Activated naive CD4-positive, alpha-beta T cell treated with anti-CD3 and anti-CD28 coated beads, Interleukin-2, amount 50 U/mL, for 16 hours (primary cell): ENCODE data around the gene MYO7B.

Experiments
- DNase-seq: peaks from one replicate; pipeline ENCODE4 v3.0.0-alpha.2; 2020

MYO7B gene

GRCh38 chr2:127535422-127535901 is at the start of gene MYO7B:
MYO7B (plus strand) TSS chr2:127535683; CDS start chr2:127559723, 24,040 bp downstream.
- DNase-seq = no peak

GRCh38 chr2:127485694-127486071 is 49.8 kb upstream of the MYO7B start:
- DNase-seq = no peak

- no peak for DNase-seq
Measured at GRCh38 chr2:127486247-127487058, 49.0 kb upstream of the MYO7B start.

- no peak for DNase-seq
Measured at GRCh38 chr2:127490283-127490682, 45.2 kb upstream of the MYO7B start.

- no peak for DNase-seq
Measured at GRCh38 chr2:127498386-127498785, 37.1 kb upstream of the MYO7B start.

- no peak for DNase-seq
Measured at GRCh38 chr2:127503491-127503890, 32.0 kb upstream of the MYO7B start.

DNA sequence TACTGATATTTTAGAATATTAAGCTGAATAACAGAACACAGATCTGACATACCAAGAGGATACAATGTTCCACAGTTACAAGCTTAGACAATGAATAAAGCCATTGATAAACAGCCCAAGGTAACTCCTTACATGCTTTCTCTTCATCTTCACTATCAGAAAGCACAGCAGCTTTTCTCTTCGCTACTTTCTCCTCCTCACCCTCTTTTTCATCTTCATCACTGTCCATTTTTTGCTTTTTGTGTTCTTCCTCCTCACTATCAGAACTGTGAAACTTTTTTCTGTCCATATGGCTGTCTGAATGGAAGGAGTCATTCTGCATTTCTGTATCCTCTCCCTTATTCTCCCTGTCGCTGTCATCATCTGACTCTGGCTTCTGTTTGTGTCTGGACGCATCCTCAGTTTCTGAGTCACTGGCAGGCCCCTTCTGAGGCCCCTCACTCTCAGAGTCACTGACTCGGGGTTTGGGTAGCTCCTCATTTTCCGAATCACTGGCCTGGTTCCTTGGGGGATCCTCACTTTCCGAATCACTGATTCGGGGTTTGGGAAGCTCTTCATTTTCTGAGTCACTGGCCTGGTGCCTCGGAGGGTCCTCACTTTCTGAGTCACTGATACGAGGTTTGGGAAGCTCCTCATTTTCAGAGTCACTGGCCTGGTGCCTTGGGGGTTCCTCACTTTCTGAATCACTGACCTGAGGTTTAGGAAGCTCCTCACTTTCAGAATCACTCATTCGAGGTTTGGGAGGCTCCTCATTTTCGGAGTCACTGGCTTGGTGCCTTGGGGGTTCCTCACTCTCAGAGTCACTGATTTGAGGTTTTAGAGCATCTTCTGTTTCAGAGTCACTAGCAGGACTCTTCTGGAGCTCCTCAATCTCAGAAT is 30.7 kb upstream of the MYO7B start:
- DNase-seq = no peak

DNA sequence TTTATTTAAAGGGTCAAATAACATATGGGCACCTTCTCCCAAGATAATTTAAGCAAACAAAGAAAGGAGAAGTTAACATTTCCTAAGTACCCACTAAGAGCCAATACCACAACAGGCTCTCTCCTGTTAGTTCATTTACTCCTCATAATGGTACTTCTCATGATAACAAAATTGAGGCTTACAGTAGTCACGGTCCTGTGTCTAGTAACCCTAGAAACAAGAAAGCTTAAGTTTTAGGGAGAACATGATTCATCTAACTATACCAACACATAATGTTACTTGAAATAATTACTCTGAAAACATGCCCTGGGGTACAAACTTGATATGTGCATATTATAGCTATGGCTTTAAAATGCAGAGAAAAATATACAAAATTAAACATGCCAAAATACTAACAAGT is 29.0 kb upstream of the MYO7B start:
- no peak for DNase-seq

- no peak for DNase-seq
Measured at GRCh38 chr2:127508023-127508630, 27.4 kb upstream of the MYO7B start.

DNA sequence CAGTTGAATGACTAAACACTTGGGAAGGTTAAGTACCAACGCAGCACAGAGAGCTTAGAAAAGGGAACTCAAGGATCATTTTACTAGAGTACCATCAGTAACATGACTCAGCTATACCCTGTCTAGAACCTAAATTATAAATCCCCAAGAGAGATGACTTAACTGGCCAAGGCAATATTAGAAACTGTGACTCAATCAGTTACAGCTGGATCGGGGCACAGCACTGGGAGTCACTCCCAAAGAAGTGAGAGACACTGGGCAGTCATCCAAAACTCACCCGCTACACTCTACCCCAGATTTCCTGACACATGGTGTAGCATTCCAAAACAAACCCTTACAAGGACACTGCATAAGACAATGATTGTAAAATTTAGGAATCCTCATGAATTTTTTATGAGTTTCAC is 26.9 kb upstream of the MYO7B start:
- no peak for DNase-seq

DNA sequence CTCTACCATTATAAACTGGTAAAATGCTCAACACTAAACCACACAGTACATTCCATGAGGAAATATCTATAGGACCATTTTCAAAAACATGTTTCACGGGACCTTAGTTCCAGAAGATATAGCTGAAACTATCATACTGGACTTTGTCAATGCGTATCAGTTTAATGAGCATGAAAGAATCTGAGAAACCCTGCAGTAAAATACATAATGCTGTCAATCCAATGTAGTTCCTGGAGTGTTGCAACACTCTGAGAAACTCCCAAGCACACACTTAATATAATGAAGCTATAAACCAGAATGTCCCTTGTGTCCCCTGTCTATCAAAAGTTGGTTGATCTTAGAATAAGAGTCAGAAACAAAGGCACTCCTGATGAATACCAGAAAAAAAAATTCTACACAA is 25.4 kb upstream of the MYO7B start:
- no peak for DNase-seq

- no peak for DNase-seq
Measured at GRCh38 chr2:127511090-127511695, 24.3 kb upstream of the MYO7B start.

- DNase-seq = no peak
Measured at GRCh38 chr2:127511917-127512316, 23.6 kb upstream of the MYO7B start.

- DNase-seq = no peak
Measured at GRCh38 chr2:127512362-127512761, 23.1 kb upstream of the MYO7B start.

- DNase-seq = no peak
Measured at GRCh38 chr2:127514076-127514475, 21.4 kb upstream of the MYO7B start.

DNA sequence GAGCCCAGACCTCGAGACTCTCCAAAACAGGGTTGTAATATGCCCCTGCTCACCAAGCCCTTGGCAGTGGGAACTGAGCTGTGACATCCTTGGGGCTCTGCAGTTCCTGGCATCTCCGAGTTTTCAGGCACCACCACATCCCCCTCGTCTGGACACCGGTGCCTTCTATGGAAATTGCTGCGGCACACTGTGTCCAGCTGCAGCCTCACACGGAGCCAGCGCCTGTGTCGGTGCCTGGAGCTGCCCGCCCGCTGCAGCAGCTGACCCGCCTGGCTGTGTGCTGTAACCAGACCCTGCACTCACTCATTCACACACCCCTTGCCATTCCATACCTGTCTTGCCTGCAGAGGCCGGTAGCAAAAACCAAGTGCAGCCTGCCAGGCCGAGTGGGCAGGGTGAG is 21.0 kb upstream of the MYO7B start:
- DNase-seq = no peak

GRCh38 chr2:127515383-127515915 is 20.0 kb upstream of the MYO7B start:
- no peak for DNase-seq

DNA sequence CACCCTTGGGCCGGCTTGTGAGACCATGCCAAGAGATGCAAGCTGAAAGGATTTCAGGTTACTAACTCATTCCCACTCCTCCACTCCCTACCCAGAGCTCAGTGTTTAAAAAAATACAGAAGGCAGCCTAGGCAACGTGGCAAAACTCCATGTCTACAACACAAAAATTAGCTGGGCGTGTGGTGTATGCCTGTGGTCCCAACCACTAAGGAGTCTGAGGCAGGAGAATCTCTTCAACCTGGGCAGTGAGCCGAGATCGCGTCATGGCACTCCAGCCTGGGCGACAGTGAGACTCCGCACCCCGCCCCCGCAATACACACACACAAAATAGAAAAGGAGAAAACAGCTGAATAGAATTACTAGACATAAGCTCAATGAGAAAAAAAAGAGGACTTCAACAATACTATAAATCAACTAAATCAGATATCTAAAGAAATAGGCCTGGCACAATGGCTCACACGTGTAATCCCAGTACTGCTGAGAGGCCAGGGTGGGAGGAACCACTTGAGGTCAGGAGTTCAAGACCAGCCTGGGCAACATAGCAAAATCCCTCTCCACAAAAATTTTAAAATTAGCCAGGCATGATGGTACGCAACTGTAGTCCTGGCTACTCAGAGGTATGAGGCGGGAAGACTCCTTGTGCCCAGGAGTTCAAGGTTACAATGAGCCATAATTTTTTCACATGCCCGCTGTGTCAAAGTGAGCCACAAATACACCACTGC is 19.3 kb upstream of the MYO7B start:
- no peak for DNase-seq

DNA sequence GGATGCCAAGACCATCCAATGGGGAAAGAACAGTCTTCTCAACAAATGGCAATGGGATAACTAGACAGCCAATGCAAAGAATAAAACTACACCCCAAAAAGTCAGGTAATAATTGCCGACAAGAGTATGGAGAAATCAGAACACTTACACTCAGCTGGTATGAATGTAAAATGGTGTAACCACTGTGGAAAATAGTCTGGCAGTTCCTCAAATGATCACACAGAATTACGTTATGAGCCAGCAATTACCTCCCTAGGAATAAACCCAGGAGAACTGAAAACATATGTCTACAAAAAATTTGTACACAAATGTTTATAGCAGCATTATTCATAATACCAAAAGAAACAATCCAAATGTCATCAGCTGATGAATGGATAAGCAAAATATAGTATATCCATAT is 18.0 kb upstream of the MYO7B start:
- no peak for DNase-seq

DNA sequence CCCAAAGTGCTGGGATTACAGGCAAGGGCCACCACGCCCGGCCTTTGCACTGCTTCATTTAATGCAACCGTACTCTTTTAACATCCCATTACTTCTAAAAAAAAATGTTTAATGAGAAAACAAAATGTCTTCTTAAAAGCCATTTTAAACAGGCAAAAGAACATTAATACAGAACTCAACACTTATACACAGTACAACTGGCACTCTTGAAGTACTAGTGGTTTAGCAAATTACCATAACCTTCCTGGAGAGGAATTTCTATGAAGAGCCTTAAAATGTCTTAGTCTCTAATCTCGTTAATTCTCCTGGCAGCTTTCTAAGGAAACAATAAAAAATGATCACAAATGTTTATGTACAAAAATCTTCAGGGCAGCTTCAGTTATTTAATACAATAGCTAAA is 15.1 kb upstream of the MYO7B start:
- no peak for DNase-seq

DNA sequence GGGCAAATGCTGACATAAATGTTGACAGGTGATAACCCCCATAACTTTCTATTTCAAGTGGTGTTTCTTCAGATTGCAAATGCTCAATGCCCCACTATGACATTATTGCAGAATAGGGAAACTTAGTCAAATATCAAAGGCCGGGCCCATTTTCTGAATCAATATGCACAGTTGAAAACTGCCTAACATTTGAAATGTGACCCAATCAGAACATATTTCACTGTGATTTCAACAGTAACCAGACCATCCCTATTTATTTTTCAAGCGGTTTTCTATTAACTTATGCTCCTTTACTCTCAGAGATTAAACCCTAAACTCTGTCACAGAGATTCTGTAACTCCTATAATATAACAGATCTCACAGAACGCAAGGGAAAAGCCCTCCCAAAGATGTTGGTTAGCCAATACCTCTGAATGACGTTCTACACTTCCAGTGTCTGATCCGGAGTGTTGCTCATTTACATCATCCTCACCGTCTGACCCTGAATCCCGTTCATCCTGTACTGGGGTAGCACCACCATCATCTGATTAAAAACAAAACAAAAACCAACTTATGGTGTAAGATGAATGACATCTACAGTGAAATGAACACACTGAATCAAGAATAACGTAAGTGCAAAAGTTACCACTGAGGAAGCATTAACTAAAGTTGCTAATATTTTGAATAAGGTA is 12.1 kb upstream of the MYO7B start:
- no peak for DNase-seq
